GM18508 (cell line): ENCODE data around the gene WNT6.

ENCODE experiments used
- ATAC-seq: cut with Tn5 transposase; IDR thresholded peaks from one replicate; pipeline ENCODE4 v1.9.1; 2021; ENCODE audit warnings: moderate number of reproducible peaks; ENCODE audit not compliant: insufficient read depth, unreplicated experiment

The WNT6 gene

GRCh38 chr2:218859556-218859987 is at the start of gene WNT6:
WNT6 (plus strand) TSS chr2:218859805; CDS start chr2:218860038, 233 bp downstream.
- ATAC-seq: no peak

GRCh38 chr2:218810256-218810655 is 49.3 kb upstream of the WNT6 start:
- no peak for ATAC-seq

- no peak for ATAC-seq
Measured at GRCh38 chr2:218811382-218811781, 48.2 kb upstream of the WNT6 start.

GRCh38 chr2:218812096-218812815 is 47.3 kb upstream of the WNT6 start:
- ATAC-seq: no peak

GRCh38 chr2:218812861-218813260 is 46.7 kb upstream of the WNT6 start:
- ATAC-seq: no peak

GRCh38 chr2:218813771-218814460 is 45.7 kb upstream of the WNT6 start:
- ATAC-seq: no peak

- ATAC-seq: no peak
Measured at GRCh38 chr2:218814540-218815243, 44.9 kb upstream of the WNT6 start.

- no peak for ATAC-seq
Measured at GRCh38 chr2:218815244-218815637, 44.4 kb upstream of the WNT6 start.

GRCh38 chr2:218815649-218816048 is 44.0 kb upstream of the WNT6 start:
- ATAC-seq: no peak

- ATAC-seq: no peak
Measured at GRCh38 chr2:218816561-218817011, 43.0 kb upstream of the WNT6 start.

- no peak for ATAC-seq
Measured at GRCh38 chr2:218819093-218819492, 40.5 kb upstream of the WNT6 start.

- no peak for ATAC-seq
Measured at GRCh38 chr2:218820746-218821369, 38.7 kb upstream of the WNT6 start.

GRCh38 chr2:218821605-218822211 is 37.9 kb upstream of the WNT6 start:
- ATAC-seq: no peak

- ATAC-seq: no peak
Measured at GRCh38 chr2:218822622-218823021, 37.0 kb upstream of the WNT6 start.

GRCh38 chr2:218823196-218823855 is 36.3 kb upstream of the WNT6 start:
- no peak for ATAC-seq

GRCh38 chr2:218824004-218824403 is 35.6 kb upstream of the WNT6 start:
- ATAC-seq: no peak

GRCh38 chr2:218826791-218827190 is 32.8 kb upstream of the WNT6 start:
- no peak for ATAC-seq

- ATAC-seq: no peak
Measured at GRCh38 chr2:218827701-218828476, 31.7 kb upstream of the WNT6 start.

GRCh38 chr2:218828477-218828778 is 31.2 kb upstream of the WNT6 start:
- no peak for ATAC-seq
